ENCODE measurements around the gene STAC3.

The STAC3 gene

GRCh38 chr12:57227315-57228115 lies 23.5 kb downstream of the STAC3 start:
- Mint-ChIP-seq H3K27me3 (ENCODE audit: low read depth, poor library complexity) (peaks cover 40% of the 10 kb centered on the region), H3K4me3 (peak overlapping the region; percentile 77), H3K4me1 (peaks cover 93% of the 10 kb centered on the region), H3K9me3 (no peaks in the 10 kb centered on the region), H3K27ac (no peak overlapping the region), H3K36me3 (ENCODE audit: low read depth) (peaks cover 11% of the 10 kb centered on the region)
- no peak for DNase-seq
- TF ChIP-seq CTCF (IDR thresholded peaks at IDR 0.05), result no peak

- peaks cover 5% of the 10 kb centered on the region for H3K36me3 Mint-ChIP-seq (ENCODE audit: low read depth)
- no peak overlapping the region for H3K27ac Mint-ChIP-seq
- peaks cover 95% of the 10 kb centered on the region for H3K4me1 Mint-ChIP-seq
- no peak for DNase-seq
- H3K4me3 Mint-ChIP-seq, result peak overlapping the region; percentile 77
- peaks cover 45% of the 10 kb centered on the region for H3K27me3 Mint-ChIP-seq (ENCODE audit: low read depth, poor library complexity)
- TF ChIP-seq CTCF (IDR thresholded peaks at IDR 0.05), result no peak
- no peaks in the 10 kb centered on the region for H3K9me3 Mint-ChIP-seq
Measured at GRCh38 chr12:57226588-57227314, 24.2 kb downstream of the STAC3 start.

- Mint-ChIP-seq H3K9me3 (no peaks in the 10 kb centered on the region), H3K4me1 (peaks cover 94% of the 10 kb centered on the region), H3K27me3 (ENCODE audit: low read depth, poor library complexity) (peaks cover 53% of the 10 kb centered on the region), H3K4me3 (peak overlapping the region; percentile 71), H3K36me3 (ENCODE audit: low read depth) (no peaks in the 10 kb centered on the region), H3K27ac (no peak overlapping the region)
- no peak for DNase-seq
- TF ChIP-seq CTCF (IDR thresholded peaks at IDR 0.05), result no peak
Measured at GRCh38 chr12:57225680-57226210, 25.2 kb downstream of the STAC3 start.

GRCh38 chr12:57224973-57225679 lies 25.9 kb downstream of the STAC3 start:
- Mint-ChIP-seq H3K27ac (no peak overlapping the region), H3K36me3 (ENCODE audit: low read depth) (no peaks in the 10 kb centered on the region), H3K4me1 (peaks cover 92% of the 10 kb centered on the region), H3K4me3 (peak overlapping the region; percentile 48), H3K27me3 (ENCODE audit: low read depth, poor library complexity) (peaks cover 58% of the 10 kb centered on the region), H3K9me3 (no peaks in the 10 kb centered on the region)
- peak; percentile 62 for DNase-seq
- peak; percentile 56 for TF ChIP-seq CTCF (IDR thresholded peaks at IDR 0.05)

- DNase-seq, result no peak
- no peaks in the 10 kb centered on the region for H3K9me3 Mint-ChIP-seq
- no peaks in the 10 kb centered on the region for H3K36me3 Mint-ChIP-seq (ENCODE audit: low read depth)
- H3K27me3 Mint-ChIP-seq (ENCODE audit: low read depth, poor library complexity), result peaks cover 64% of the 10 kb centered on the region
- H3K27ac Mint-ChIP-seq, result peak overlapping the region; percentile 80
- TF ChIP-seq CTCF (IDR thresholded peaks at IDR 0.05), result no peak
- peak overlapping the region; percentile 54 for H3K4me3 Mint-ChIP-seq
- peaks cover 91% of the 10 kb centered on the region for H3K4me1 Mint-ChIP-seq
Measured at GRCh38 chr12:57224278-57224972, 26.6 kb downstream of the STAC3 start.

All from nephron progenitor cell (in vitro differentiated cells).